ENCODE results near the gene KIAA1217. TPM values are rescaled to one million over a fixed set of nuclear protein-coding genes. Genes with fewer than 3 reads are reported as not detected.

The KIAA1217 gene
- total RNA-seq, 1 experiment from 2014 or later = 18.6 TPM

DNA sequence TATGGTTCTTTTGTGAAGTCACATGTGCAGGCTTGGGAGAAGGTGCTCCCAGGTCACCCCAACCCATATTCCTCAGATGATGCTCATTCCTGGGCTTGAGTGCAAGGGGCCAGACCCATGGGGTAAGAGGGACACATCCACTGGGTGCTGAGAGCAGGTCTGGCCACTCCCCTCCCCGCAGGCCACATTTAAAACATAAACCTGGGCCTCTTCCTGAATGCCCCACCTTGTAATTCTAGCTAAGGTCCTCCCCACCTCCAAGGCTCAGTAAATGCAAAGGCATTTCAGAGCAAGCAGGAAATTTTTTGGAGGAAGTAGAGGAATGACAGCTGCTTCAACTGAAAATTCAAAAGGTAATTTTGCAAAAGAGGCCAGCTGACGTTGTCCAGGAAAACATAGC, 342.2 kb downstream of the KIAA1217 start:
- no peak overlapping the region for H3K4me3 Mint-ChIP-seq
- no peak overlapping the region for H3K4me2 ChIP-seq (ENCODE audit: insufficient read depth, insufficient read length, low read length)

More for the DNA sequence above, 342.2 kb downstream of the KIAA1217 start:
- no peaks in the 10 kb centered on the region for H3K27me3 ChIP-seq (ENCODE audit: insufficient read depth, low read length)
- no peak overlapping the region for H2BK12ac ChIP-seq (ENCODE audit: insufficient read length, low read depth, low read length)
- no peaks in the 10 kb centered on the region for H3K79me1 ChIP-seq (ENCODE audit: insufficient read depth, low read depth, low read length, poor library complexity, severe bottlenecking)
- H2BK20ac ChIP-seq (ENCODE audit: low read depth, low read length, poor library complexity, severe bottlenecking) = no peak overlapping the region
- H4K5ac ChIP-seq (ENCODE audit: insufficient read length, low read depth, low read length) = no peak overlapping the region
- no peak overlapping the region for H3K27ac ChIP-seq (ENCODE audit: insufficient read length, low read depth, low read length)
- H4K8ac ChIP-seq (replicated peaks; ENCODE audit: insufficient read length, low read depth, low read length) = no peak overlapping the region
- H2AFZ ChIP-seq (ENCODE audit: low read length) = no peak overlapping the region
- no peak overlapping the region for H3T11ph ChIP-seq (ENCODE audit: low read length)
- no peaks in the 10 kb centered on the region for H3K23me2 ChIP-seq (ENCODE audit: insufficient read length, low read depth, low read length, poor library complexity, severe bottlenecking)
- Mint-ChIP-seq H3K9me3 (no peaks in the 10 kb centered on the region), H3K27me3 (ENCODE audit: low read depth) (peaks cover 2% of the 10 kb centered on the region), H3K36me3 (ENCODE audit: insufficient read depth in 1 of 3, low read depth in 3 of 3) (peaks cover 0 to 1% (median 0%) of the 10 kb centered on the region in 3 experiments; a peak in 1 of 7 replicates), H3K4me1 (peaks cover 19 to 22% of the 10 kb centered on the region in 2 experiments), H3K27ac (no peak overlapping the region; a peak in 1 of 7 replicates)
- no peak overlapping the region for H3K9ac ChIP-seq (ENCODE audit: extremely low read depth, insufficient read length, low read length)
- H3K4ac ChIP-seq (ENCODE audit: low read depth, low read length) = no peak overlapping the region
- no peaks in the 10 kb centered on the region for H4K20me1 ChIP-seq (ENCODE audit: control insufficient read depth, insufficient read depth, insufficient read length)
- H3K79me2 ChIP-seq (ENCODE audit: insufficient read depth, low read length) = no peaks in the 10 kb centered on the region
- no peak for DNase-seq
- no peak overlapping the region for H2BK15ac ChIP-seq (ENCODE audit: low read depth, low read length)
- no peak overlapping the region for H2BK5ac ChIP-seq (ENCODE audit: insufficient read length, low read length)
- H3K9me3 ChIP-seq (ENCODE audit: control insufficient read depth, low read depth, low read length) = no peaks in the 10 kb centered on the region
- TF ChIP-seq, protein P1, sequence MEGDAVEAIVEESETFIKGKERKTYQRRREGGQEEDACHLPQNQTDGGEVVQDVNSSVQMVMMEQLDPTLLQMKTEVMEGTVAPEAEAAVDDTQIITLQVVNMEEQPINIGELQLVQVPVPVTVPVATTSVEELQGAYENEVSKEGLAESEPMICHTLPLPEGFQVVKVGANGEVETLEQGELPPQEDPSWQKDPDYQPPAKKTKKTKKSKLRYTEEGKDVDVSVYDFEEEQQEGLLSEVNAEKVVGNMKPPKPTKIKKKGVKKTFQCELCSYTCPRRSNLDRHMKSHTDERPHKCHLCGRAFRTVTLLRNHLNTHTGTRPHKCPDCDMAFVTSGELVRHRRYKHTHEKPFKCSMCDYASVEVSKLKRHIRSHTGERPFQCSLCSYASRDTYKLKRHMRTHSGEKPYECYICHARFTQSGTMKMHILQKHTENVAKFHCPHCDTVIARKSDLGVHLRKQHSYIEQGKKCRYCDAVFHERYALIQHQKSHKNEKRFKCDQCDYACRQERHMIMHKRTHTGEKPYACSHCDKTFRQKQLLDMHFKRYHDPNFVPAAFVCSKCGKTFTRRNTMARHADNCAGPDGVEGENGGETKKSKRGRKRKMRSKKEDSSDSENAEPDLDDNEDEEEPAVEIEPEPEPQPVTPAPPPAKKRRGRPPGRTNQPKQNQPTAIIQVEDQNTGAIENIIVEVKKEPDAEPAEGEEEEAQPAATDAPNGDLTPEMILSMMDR (conservative IDR thresholded peaks at IDR 0.05) = no peak
- H3K14ac ChIP-seq (ENCODE audit: insufficient read depth, low read length) = no peak overlapping the region
- no peak overlapping the region for H2AK5ac ChIP-seq (ENCODE audit: insufficient read length, low read length)
- H4K91ac ChIP-seq (ENCODE audit: insufficient read length, low read depth, low read length) = no peak overlapping the region
- H3K4me1 ChIP-seq (ENCODE audit: insufficient read depth, low read length) = no peaks in the 10 kb centered on the region
- no CpG with 5 or more reads among the region's 2 CpGs for WGBS (ENCODE audit: extremely low coverage, insufficient read length, low lambda C conversion rate)
- H3K23ac ChIP-seq (ENCODE audit: insufficient read length, low read depth, low read length) = no peak overlapping the region
- H2BK120ac ChIP-seq (ENCODE audit: low read depth, low read length, poor library complexity, severe bottlenecking) = no peak overlapping the region
- H3K18ac ChIP-seq (ENCODE audit: insufficient read length, low read depth, low read length) = no peak overlapping the region
- no peak overlapping the region for H3K56ac ChIP-seq (ENCODE audit: insufficient read length, low read depth, low read length)

All from H9 (cell line).